ENCODE data around the gene MTUS2. TPM values are rescaled to one million over a fixed set of nuclear protein-coding genes. Genes with fewer than 3 reads are reported as not detected.

The MTUS2 gene
- total RNA-seq, 2 donors from 2014 or later = 4.0 to 5.4 TPM

DNA sequence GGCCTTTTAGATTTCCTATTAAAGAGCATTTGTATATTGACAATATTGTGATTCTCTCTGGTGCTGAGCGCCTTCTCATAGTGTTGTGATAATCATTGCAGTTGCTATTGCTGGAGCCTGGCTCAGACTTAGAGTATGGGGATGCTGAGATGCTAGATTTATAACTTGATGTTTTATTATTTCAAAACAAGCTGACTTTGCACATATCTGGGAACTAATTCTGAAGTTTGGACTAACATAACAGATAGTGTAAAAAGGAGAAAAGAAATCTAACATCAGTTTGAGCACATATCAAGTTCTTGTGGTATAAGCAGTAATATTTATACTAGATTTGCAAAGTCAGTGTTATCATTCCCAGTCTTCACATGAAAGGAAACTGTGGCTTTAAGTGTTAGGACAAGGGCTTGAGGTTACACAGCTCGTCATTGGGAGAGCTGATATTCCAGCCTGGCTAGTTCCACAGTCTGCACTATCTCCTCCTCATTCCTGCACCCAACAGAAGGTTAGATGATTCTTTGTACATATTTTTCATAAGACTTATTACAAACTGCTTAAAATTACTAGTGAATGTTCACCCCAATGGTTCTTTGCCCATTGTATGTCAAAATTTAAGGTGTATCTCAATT, 279.8 kb downstream of the MTUS2 start:
- 41 to 42% methylated on average over 2 of the region's 2 CpGs for WGBS, 2 donors
- H3K27me3 ChIP-seq = no peaks in the 10 kb centered on the region
- no peak for TF ChIP-seq POLR2A (IDR thresholded peaks at IDR 0.05)
- TF ChIP-seq, protein P1, sequence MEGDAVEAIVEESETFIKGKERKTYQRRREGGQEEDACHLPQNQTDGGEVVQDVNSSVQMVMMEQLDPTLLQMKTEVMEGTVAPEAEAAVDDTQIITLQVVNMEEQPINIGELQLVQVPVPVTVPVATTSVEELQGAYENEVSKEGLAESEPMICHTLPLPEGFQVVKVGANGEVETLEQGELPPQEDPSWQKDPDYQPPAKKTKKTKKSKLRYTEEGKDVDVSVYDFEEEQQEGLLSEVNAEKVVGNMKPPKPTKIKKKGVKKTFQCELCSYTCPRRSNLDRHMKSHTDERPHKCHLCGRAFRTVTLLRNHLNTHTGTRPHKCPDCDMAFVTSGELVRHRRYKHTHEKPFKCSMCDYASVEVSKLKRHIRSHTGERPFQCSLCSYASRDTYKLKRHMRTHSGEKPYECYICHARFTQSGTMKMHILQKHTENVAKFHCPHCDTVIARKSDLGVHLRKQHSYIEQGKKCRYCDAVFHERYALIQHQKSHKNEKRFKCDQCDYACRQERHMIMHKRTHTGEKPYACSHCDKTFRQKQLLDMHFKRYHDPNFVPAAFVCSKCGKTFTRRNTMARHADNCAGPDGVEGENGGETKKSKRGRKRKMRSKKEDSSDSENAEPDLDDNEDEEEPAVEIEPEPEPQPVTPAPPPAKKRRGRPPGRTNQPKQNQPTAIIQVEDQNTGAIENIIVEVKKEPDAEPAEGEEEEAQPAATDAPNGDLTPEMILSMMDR (IDR thresholded peaks at IDR 0.05) = no peak
- no peaks in the 10 kb centered on the region for H3K4me1 ChIP-seq
- intact Hi-C loops (cut with DNase I) = no loop called here
- DNase-seq = no peak
- no peak overlapping the region for H3K4me3 ChIP-seq
- H3K9me3 ChIP-seq = no peaks in the 10 kb centered on the region
- no peak for ATAC-seq
- no peak overlapping the region for H3K27ac ChIP-seq
- H3K36me3 ChIP-seq (replicated peaks in 1 of 2; ENCODE audit: insufficient read depth in 1 of 2, low read depth in 2 of 2) = no peaks in the 10 kb centered on the region

DNA sequence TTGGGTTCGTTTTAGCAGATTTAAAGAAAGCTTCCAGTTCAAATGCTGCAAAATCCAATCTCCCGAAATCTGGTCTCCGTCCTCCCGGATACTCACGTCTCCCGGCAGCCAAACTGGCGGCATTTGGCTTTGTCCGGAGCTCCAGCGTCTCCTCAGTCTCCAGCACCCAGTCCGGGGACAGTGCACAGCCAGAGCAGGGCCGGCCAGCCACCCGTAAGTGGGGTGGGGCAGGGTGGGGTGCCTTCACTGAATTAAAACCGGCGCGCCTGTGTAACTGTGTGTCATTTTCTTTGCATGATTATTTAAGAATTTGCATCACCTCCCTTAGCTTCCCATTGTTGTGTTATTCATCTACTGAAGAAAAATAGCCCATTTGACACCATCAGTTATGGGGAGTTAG, 280.6 kb downstream of the MTUS2 start:
- 93 to 95% methylated on average over 15 of the region's 15 CpGs for WGBS, 2 donors
- no peak for ATAC-seq
- TF ChIP-seq POLR2A (IDR thresholded peaks at IDR 0.05) = no peak
- TF ChIP-seq, protein P1 (IDR thresholded peaks at IDR 0.05) = no peak

DNA sequence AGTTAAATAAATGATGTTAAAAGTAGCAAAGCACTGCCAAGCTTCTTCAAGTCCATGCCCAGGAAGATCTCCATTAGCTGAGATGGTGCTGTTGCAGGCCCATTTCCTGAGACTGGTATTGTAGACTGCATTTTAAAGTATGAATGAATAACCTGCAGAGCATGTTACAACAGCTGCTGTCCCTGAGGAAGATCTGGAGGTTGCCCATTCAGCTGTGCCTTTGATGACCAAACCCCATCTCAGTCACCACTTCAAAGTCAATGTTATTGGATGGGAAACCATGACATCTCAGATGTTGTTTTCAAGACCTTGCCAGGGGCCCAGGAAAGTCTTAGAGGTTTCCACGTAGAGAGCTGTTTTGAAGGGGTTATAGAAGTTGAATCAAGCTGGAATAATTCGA, 281.3 kb downstream of the MTUS2 start:
- no peak for ATAC-seq

More for the DNA sequence above, 280.6 kb downstream of the MTUS2 start:
- Histone ChIP-seq H3K27me3 (no peaks in the 10 kb centered on the region), H3K27ac (no peak overlapping the region), H3K36me3 (replicated peaks in 1 of 2; ENCODE audit: insufficient read depth in 1 of 2, low read depth in 2 of 2) (no peaks in the 10 kb centered on the region), H3K9me3 (no peaks in the 10 kb centered on the region), H3K4me1 (no peaks in the 10 kb centered on the region), H3K4me3 (no peak overlapping the region)
- intact Hi-C loops (cut with DNase I) = no loop called here
- no peak for DNase-seq

DNA sequence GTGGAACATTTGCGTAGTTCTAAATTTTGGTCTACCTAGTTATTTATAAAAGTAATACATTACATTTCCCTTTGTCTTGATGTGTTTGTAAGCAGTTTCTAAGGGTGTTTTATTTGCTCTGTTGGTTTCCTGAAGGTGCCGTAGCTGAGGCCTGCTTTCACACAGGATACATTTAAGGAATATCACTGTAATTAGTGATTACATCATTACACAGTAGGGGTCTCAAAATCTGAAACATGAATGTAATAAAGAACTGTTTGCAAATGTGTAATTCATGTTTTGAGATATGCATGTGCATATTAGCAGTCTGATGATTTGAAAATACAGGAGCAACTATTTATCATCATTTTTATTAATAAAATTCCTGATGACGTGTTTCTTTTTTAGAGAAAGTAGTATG, 281.8 kb downstream of the MTUS2 start:
- Histone ChIP-seq H3K27ac (no peak overlapping the region), H3K4me1 (no peaks in the 10 kb centered on the region), H3K36me3 (replicated peaks in 1 of 2; ENCODE audit: insufficient read depth in 1 of 2, low read depth in 2 of 2) (no peaks in the 10 kb centered on the region), H3K27me3 (no peaks in the 10 kb centered on the region), H3K4me3 (no peak overlapping the region), H3K9me3 (no peaks in the 10 kb centered on the region)
- TF ChIP-seq POLR2A (IDR thresholded peaks at IDR 0.05) = no peak
- TF ChIP-seq, protein P1 (IDR thresholded peaks at IDR 0.05) = no peak
- ATAC-seq = no peak
- DNase-seq = no peak
- intact Hi-C loops (cut with DNase I) = no loop called here
- WGBS, 2 donors = 66 to 93% methylated on average over 3 of the region's 3 CpGs

More for the DNA sequence above, 281.3 kb downstream of the MTUS2 start:
- no peak overlapping the region for H3K27ac ChIP-seq
- no peak for DNase-seq
- no peaks in the 10 kb centered on the region for H3K4me1 ChIP-seq
- H3K4me3 ChIP-seq = no peak overlapping the region
- WGBS, 2 donors = 34 to 60% methylated on average over 2 of the region's 2 CpGs
- no peaks in the 10 kb centered on the region for H3K9me3 ChIP-seq
- H3K27me3 ChIP-seq = no peaks in the 10 kb centered on the region
- no peak for TF ChIP-seq POLR2A (IDR thresholded peaks at IDR 0.05)
- TF ChIP-seq, protein P1 (IDR thresholded peaks at IDR 0.05) = no peak
- H3K36me3 ChIP-seq (replicated peaks in 1 of 2; ENCODE audit: insufficient read depth in 1 of 2, low read depth in 2 of 2) = no peaks in the 10 kb centered on the region
- intact Hi-C loops (cut with DNase I) = no loop called here

Measured in body of pancreas (tissue), 4 donors.